Tibial nerve (tissue), 3 donors: ENCODE measurements around the gene FSTL4.

Experiments used
- POLR2A ChIP-seq, 2 donors: fragments of 450-650 bp; IDR thresholded peaks; one replicate each; pipeline ENCODE4 v1.6.1; 2017; ENCODE audit warnings: antibody characterized with exemption in 2 of 2, mild to moderate bottlenecking in 2 of 2, moderate library complexity in 2 of 2
- TF ChIP-seq, protein P1 (sequence below), 5 experiments: fragments of 200-600 bp in 3 of 5; fragments of 450-650 bp in 2 of 5; sonication (generic) in 3 of 5; IDR thresholded peaks; one replicate each; pipeline ENCODE4 v1.5.1; 2016 to 2019; ENCODE audit warnings: antibody characterized with exemption in 5 of 5, mild to moderate bottlenecking in 3 of 5, moderate library complexity in 2 of 5

DNA sequence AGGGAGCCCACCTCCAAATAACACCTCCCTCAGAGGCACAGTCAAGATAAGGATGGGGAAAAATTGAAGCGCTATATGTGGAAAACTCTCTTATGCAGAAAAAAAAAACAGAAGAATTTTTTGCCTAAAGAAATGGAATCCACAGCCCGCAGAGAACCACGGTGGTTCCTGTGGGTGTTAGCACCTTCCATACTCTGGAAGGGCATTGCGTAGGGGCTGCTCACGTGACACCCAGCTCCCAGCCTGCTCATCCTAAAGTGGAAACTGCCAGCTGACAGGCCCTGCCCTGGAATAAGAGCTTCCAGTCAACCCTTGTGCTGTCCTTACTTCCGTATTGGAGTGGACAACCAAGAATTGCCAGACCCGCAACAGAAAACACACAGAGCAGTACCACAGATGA is 142.5 kb downstream of the FSTL4 start:
- TF ChIP-seq, protein P1, sequence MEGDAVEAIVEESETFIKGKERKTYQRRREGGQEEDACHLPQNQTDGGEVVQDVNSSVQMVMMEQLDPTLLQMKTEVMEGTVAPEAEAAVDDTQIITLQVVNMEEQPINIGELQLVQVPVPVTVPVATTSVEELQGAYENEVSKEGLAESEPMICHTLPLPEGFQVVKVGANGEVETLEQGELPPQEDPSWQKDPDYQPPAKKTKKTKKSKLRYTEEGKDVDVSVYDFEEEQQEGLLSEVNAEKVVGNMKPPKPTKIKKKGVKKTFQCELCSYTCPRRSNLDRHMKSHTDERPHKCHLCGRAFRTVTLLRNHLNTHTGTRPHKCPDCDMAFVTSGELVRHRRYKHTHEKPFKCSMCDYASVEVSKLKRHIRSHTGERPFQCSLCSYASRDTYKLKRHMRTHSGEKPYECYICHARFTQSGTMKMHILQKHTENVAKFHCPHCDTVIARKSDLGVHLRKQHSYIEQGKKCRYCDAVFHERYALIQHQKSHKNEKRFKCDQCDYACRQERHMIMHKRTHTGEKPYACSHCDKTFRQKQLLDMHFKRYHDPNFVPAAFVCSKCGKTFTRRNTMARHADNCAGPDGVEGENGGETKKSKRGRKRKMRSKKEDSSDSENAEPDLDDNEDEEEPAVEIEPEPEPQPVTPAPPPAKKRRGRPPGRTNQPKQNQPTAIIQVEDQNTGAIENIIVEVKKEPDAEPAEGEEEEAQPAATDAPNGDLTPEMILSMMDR (IDR thresholded peaks at IDR 0.05) = no peak
- TF ChIP-seq POLR2A (IDR thresholded peaks at IDR 0.05) = no peak
